ENCODE results near the gene KMT2C.
"Not testable (repeated sequence)": the region's sequence is repeated elsewhere in the genome, so short reads cannot be mapped to it uniquely, and the experiment has no call there.

- peak; percentile 75 for TF ChIP-seq POLR2AphosphoS5 (IDR thresholded peaks at IDR 0.05; ENCODE audit: low read length)
- TF ChIP-seq POLR2AphosphoS2 (IDR thresholded peaks at IDR 0.05; ENCODE audit: low read depth, low read length); SP1 (IDR thresholded peaks at IDR 0.05; ENCODE audit: low read depth, low read length); USF1 (IDR thresholded peaks at IDR 0.05; ENCODE audit: borderline replicate concordance, extremely low read length, insufficient read depth, low read depth, low read length); CTCF (IDR thresholded peaks at IDR 0.05 in 2 of 3, conservative IDR thresholded peaks at IDR 0.05 in 1 of 3; ENCODE audit: control insufficient read depth in 2 of 3, extremely low read depth in 1 of 3, insufficient read depth in 1 of 3, low read depth in 3 of 3, low read length in 3 of 3); KDM1A (IDR thresholded peaks at IDR 0.05; ENCODE audit: borderline replicate concordance); ZNF384 (IDR thresholded peaks at IDR 0.05; ENCODE audit: borderline replicate concordance, low read depth, low read length); HDAC6 (IDR thresholded peaks at IDR 0.05; ENCODE audit: unreplicated experiment); HCFC1 (IDR thresholded peaks at IDR 0.05; ENCODE audit: low read length): not testable (repeated sequence)
These were observed 1.1 kb downstream of the KMT2C start for GRCh38 chr7:152434511-152435383.

All from GM12878 (cell line).